ENCODE data around the gene ANTXR1.
"Not testable (repeated sequence)": the region's sequence is repeated elsewhere in the genome, so short reads cannot be mapped to it uniquely, and the experiment has no call there.

The ANTXR1 gene

GRCh38 chr2:69168144-69168813 lies 155.3 kb downstream of the ANTXR1 start:
- DNase-seq: no peak

GRCh38 chr2:69168950-69169654 lies 156.1 kb downstream of the ANTXR1 start:
- no peak for DNase-seq

- no peak for DNase-seq
Observed at GRCh38 chr2:69169655-69170389, 156.8 kb downstream of the ANTXR1 start.

GRCh38 chr2:69170661-69171060 lies 157.7 kb downstream of the ANTXR1 start:
- no peak for DNase-seq

GRCh38 chr2:69171116-69171896 lies 158.3 kb downstream of the ANTXR1 start:
- no peak for DNase-seq

GRCh38 chr2:69171897-69172525 lies 159.0 kb downstream of the ANTXR1 start:
- DNase-seq: no peak

GRCh38 chr2:69173706-69174105 lies 160.7 kb downstream of the ANTXR1 start:
- no peak for DNase-seq

GRCh38 chr2:69174211-69174610 lies 161.2 kb downstream of the ANTXR1 start:
- DNase-seq: not testable (repeated sequence)

- no peak for DNase-seq
Observed at GRCh38 chr2:69175790-69176715, 163.1 kb downstream of the ANTXR1 start.

- DNase-seq: no peak
Observed at GRCh38 chr2:69177063-69177771, 164.2 kb downstream of the ANTXR1 start.

GRCh38 chr2:69177785-69178636 lies 165.0 kb downstream of the ANTXR1 start:
- DNase-seq: no peak

- no peak for DNase-seq
Observed at GRCh38 chr2:69178756-69179155, 165.8 kb downstream of the ANTXR1 start.

GRCh38 chr2:69180227-69180626 lies 167.2 kb downstream of the ANTXR1 start:
- DNase-seq: no peak

- no peak for DNase-seq
Observed at GRCh38 chr2:69180974-69181373, 168.0 kb downstream of the ANTXR1 start.

- DNase-seq: no peak
Observed at GRCh38 chr2:69181806-69182427, 168.9 kb downstream of the ANTXR1 start.

- DNase-seq: no peak
Observed at GRCh38 chr2:69183659-69184058, 170.7 kb downstream of the ANTXR1 start.

- no peak for DNase-seq
Observed at GRCh38 chr2:69184224-69184623, 171.2 kb downstream of the ANTXR1 start.

- no peak for DNase-seq
Observed at GRCh38 chr2:69185807-69186206, 172.8 kb downstream of the ANTXR1 start.

- no peak for DNase-seq
Observed at GRCh38 chr2:69186614-69187013, 173.6 kb downstream of the ANTXR1 start.
